Lower lobe of right lung (tissue), 2 donors: ENCODE measurements around the gene ANKRD23. TPM values are rescaled to one million over a fixed set of nuclear protein-coding genes. Genes with fewer than 3 reads are reported as not detected.
"Not testable (repeated sequence)": the region's sequence is repeated elsewhere in the genome, so short reads cannot be mapped to it uniquely, and the experiment has no call there.

Experiments
- ATAC-seq, 2 donors: fragments of 200-7000 bp; cut with Tn5 transposase; one replicate each; pipeline ENCODE4 v1.9.1; 2020 to 2022; ENCODE audit warnings: mild to moderate bottlenecking in 2 of 2, moderate library complexity in 2 of 2
- DNase-seq: peaks from one replicate; pipeline ENCODE4 v3.0.0-alpha.2; 2020
- H3K27ac ChIP-seq: fragments of 200-600 bp; one replicate; pipeline ENCODE4 v1.8.0; 2022
- H3K27me3 ChIP-seq: fragments of 200-600 bp; one replicate; pipeline ENCODE4 v1.8.0; 2022; ENCODE audit warnings: low read depth
- H3K36me3 ChIP-seq: fragments of 200-600 bp; one replicate; pipeline ENCODE4 v1.8.0; 2022; ENCODE audit warnings: mild to moderate bottlenecking
- H3K4me1 ChIP-seq: fragments of 200-600 bp; one replicate; pipeline ENCODE4 v1.8.0; 2022
- H3K4me3 ChIP-seq: fragments of 200-600 bp; one replicate; pipeline ENCODE4 v1.8.0; 2022; ENCODE audit warnings: mild to moderate bottlenecking
- H3K9me3 ChIP-seq: fragments of 200-600 bp; one replicate; pipeline ENCODE4 v1.8.0; 2022
- CTCF ChIP-seq: fragments of 200-600 bp; IDR thresholded peaks from one replicate; pipeline ENCODE4 v1.8.0; 2022; ENCODE audit warnings: antibody characterized with exemption, mild to moderate bottlenecking
- intact Hi-C: fragments of 100-400 bp; cut with DNase I; formaldehyde crosslinking; loops from one replicate; pipeline ENCODE4 v1.11.0; 2022
- long read RNA-seq: library from polyadenylated mRNA; unstranded; transcript quantifications from one replicate; pipeline ENCODE4 v2.0.0, GENCODE V29; 2021
- total RNA-seq: library from RNA; stranded (reverse); fragmentation: NEBNext Ultra II Directional; extraction: Animal tissue kit (Norgen Biotek cat#: 25700); gene quantifications from one replicate; pipeline ENCODE4 v1.2.1, GENCODE V29; 2021
- donor health status: DM: no; HTN: yes; CAD: no; lungs with severe emphysema.

ANKRD23 gene
- 3.5 TPM for total RNA-seq
- long read RNA-seq, partial matches to known transcripts = 2 of 21 reads
- long read RNA-seq, other reads (novel, unspliced or antisense) = 19 of 21 reads

DNA sequence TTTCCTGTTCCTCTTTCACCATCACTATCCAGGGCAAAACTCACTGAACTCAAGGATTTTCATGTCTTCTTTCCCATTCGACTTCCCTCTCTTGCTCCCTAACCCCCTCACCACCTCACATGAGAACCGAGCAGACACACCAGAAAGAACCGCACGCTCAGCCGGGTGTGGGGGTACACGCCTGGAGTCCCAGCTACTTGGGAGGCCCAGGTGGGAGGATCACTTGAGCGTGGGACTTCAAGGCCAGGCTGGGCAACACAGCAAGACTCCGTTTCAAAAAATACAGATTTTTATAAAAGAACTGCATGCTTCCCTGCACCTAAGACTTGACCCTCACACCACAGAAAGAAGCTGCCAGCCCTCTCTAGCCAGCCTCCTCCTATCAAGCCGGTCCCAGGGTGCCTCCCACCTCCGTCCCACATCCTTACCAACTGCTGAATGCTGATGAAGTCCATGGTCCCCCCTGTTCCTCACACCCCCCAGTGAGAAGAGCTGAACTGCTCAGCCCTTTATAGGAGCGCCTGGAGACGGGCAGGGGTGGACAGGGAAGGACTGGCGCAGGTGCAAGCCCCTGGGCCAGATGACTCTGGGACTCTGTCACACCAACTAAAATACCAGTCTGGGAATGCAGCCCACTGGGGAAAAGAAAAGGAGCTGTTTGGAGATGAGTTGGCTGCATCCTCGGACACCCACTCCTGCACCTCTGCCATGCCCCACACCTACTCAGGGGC is at the start of gene ANKRD23:
Gene ANKRD23, minus strand, starts transcription at position 484 of the 731 bp plus-strand sequence. Its CDS starts 29 bp downstream, at position 455.
- no peaks in the 10 kb centered on the region for H3K4me1 ChIP-seq
- H3K9me3 ChIP-seq = no peaks in the 10 kb centered on the region
- no peak within 1 kb of the TSS for H3K4me3 ChIP-seq
- TF ChIP-seq CTCF = no peak
- H3K36me3 ChIP-seq = peaks cover 30% of the 10 kb centered on the region
- H3K27me3 ChIP-seq = no peaks in the 10 kb centered on the region
- DNase-seq = no peak
- no peak for ATAC-seq
- H3K27ac ChIP-seq = no peak within 1 kb of the TSS
- intact Hi-C loops = no loop called here

GRCh38 chr2:96891591-96892333 is 47.9 kb upstream of the ANKRD23 start:
- no peak overlapping the region for H3K27ac ChIP-seq
- TF ChIP-seq CTCF = no peak
- DNase-seq = peak; percentile 66
- no peak overlapping the region for H3K4me3 ChIP-seq
- H3K4me1 ChIP-seq = peaks cover 50% of the 10 kb centered on the region
- H3K9me3 ChIP-seq = no peaks in the 10 kb centered on the region
- no peaks in the 10 kb centered on the region for H3K27me3 ChIP-seq
- peak; percentile 72 to 81 for ATAC-seq
- no peaks in the 10 kb centered on the region for H3K36me3 ChIP-seq
- intact Hi-C loops = no loop called here

DNA sequence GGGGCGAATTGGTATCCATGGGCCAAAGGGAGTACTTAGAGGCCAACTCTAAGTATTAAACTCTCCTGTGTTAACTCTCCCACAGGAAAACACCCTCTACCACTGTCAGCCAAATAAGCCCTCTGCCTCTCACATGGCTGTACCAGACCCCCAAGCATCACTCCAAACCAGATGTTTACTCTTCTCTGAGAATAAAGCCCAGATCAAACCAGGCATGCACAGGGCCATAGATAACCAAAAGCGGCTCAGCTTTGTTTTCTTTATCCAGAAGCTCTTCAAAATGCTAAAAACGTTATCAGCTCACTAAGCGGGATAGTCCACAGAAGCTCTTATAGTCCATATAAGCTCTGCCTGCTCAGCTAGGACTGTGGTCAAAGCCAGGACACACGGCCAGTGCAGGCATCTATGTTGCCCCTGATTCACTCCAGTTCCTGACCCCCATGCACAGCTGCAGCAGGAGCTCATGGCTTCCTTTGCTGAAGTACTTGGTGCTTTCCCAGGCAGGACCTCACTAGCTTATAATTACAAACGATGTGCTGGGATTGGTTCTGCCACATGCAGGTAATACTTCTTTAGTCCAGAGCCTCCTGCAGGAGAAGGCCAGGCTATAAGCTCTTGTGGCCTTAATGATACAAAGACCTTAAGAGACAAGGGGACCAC is 47.0 kb upstream of the ANKRD23 start:
- intact Hi-C loops = no loop called here
- ATAC-seq = no peak
- DNase-seq = no peak
- Histone ChIP-seq H3K36me3 (no peaks in the 10 kb centered on the region), H3K9me3 (no peaks in the 10 kb centered on the region), H3K4me1 (peaks cover 50% of the 10 kb centered on the region), H3K4me3 (no peak overlapping the region), H3K27me3 (no peaks in the 10 kb centered on the region), H3K27ac (no peak overlapping the region)
- no peak for TF ChIP-seq CTCF

DNA sequence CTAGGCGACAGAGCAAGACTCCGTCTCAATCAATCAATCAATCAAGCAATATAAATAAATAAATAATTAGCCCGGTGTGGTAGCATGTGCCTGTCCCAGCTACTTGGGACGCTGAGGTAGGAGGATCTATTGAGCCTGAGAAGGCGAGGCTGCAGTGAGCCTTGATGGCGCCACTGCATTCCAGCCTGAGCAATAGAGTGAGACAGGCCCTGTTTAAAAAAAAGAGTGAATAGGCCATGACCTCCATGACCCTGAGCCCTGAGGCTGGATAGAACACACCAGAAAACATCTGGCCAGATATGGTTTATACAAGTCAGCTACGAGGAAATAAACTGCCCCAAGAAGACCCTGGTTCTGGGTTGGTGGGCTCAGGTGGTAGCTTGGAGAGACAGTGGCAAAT is 46.4 kb upstream of the ANKRD23 start:
- DNase-seq (no peak), ATAC-seq (no peak)
- Histone ChIP-seq H3K36me3 (no peaks in the 10 kb centered on the region), H3K4me3 (no peak overlapping the region), H3K27me3 (no peaks in the 10 kb centered on the region), H3K27ac (no peak overlapping the region), H3K4me1 (peaks cover 49% of the 10 kb centered on the region), H3K9me3 (no peaks in the 10 kb centered on the region)
- TF ChIP-seq CTCF = no peak
- intact Hi-C loops = no loop called here

DNA sequence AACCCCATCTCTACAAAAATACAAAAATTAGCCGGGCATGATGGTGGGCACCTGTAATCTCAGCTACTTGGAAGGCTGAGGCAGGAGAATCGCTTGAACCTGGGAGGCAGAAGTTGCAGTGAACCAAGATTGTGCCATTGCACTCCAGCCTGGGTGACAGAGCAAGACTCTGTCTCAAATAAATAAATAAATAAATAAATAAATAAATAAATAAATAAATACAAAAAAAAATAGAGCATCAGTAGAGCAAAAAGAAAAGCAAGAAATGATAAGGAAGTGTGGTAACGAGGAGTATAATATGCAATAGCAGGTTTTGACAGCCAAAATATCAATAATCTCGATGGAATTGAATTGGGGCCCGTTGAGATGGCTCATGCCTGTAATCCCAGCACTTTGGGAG is 45.7 kb upstream of the ANKRD23 start:
- peaks cover 56% of the 10 kb centered on the region for H3K4me1 ChIP-seq
- intact Hi-C loops, ATAC-seq, H3K9me3 ChIP-seq, DNase-seq, H3K36me3 ChIP-seq, H3K4me3 ChIP-seq, H3K27ac ChIP-seq, H3K27me3 ChIP-seq: not testable (repeated sequence)
